OCI-LY1 (cell line): ENCODE data around the gene CD48.

Source experiments
- EZH2 ChIP-seq: fragments of 200-600 bp; sonication (generic), shearing (Covaris generic); IDR thresholded peaks from 2 replicates; pipeline ENCODE4 v1.8.0; 2017; ENCODE audit warnings: borderline replicate concordance, mixed run types, mild to moderate bottlenecking, antibody characterized with exemption, low read length, moderate library complexity, mixed read lengths
- TF ChIP-seq, protein P1 (sequence below): fragments of 200-600 bp; sonication (generic), shearing (Covaris generic); IDR thresholded peaks from 2 replicates; pipeline ENCODE4 v1.5.1; 2017; ENCODE audit warnings: mild to moderate bottlenecking, antibody characterized with exemption, low read length, moderate library complexity, mixed read lengths

DNA sequence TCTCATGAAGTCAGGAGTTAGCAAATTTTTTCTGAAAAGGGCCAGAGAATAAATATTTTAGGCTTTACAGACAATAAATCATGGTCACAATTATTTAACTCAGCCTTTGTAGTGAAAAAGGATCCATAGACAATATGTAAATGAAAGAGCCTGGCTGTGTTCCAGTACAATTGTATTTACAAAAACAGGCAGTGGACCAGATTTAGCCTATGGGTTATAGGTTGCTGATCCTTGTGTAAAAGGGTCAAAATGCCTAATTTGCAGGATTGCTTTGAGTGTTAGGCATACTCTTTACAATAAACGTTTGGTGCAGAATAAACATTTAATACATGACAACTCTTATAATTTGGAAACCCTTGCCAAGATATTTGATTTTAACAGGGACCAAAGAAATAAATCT is 33.9 kb upstream of the CD48 start:
- TF ChIP-seq, protein P1, sequence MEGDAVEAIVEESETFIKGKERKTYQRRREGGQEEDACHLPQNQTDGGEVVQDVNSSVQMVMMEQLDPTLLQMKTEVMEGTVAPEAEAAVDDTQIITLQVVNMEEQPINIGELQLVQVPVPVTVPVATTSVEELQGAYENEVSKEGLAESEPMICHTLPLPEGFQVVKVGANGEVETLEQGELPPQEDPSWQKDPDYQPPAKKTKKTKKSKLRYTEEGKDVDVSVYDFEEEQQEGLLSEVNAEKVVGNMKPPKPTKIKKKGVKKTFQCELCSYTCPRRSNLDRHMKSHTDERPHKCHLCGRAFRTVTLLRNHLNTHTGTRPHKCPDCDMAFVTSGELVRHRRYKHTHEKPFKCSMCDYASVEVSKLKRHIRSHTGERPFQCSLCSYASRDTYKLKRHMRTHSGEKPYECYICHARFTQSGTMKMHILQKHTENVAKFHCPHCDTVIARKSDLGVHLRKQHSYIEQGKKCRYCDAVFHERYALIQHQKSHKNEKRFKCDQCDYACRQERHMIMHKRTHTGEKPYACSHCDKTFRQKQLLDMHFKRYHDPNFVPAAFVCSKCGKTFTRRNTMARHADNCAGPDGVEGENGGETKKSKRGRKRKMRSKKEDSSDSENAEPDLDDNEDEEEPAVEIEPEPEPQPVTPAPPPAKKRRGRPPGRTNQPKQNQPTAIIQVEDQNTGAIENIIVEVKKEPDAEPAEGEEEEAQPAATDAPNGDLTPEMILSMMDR = no peak
- no peak for TF ChIP-seq EZH2
